Activated CD4-positive, alpha-beta memory T cell treated with anti-CD3 and anti-CD28 coated beads for 36 hours (primary cell): ENCODE data around the gene SLC25A22. TPM values are rescaled to one million over a fixed set of nuclear protein-coding genes. Genes with fewer than 3 reads are reported as not detected.
A peak's percentile ranks its signal among the peaks of the same experiment; 100 is the strongest.

Experiments
- CTCF ChIA-PET: fragments of 350-600 bp; sonication (Branson Sonifier 250); formaldehyde crosslinking; loops from one replicate; lab custom pipeline; 2021; ENCODE audit warnings: antibody characterized with exemption, inconsistent platforms; lab: Charles Lee
- POLR2A ChIA-PET: fragments of 350-600 bp; sonication (Branson Sonifier 250); formaldehyde crosslinking; loops from one replicate; lab custom pipeline; 2021; ENCODE audit warnings: antibody characterized with exemption; lab: Charles Lee
- DNase-seq: peaks from one replicate; pipeline ENCODE4 v3.0.0-alpha.2; 2020
- H3K27ac Mint-ChIP-seq: one replicate; pipeline ENCODE4 v1.8.0; 2021; ENCODE audit warnings: mixed read lengths
- H3K27me3 Mint-ChIP-seq: one replicate; pipeline ENCODE4 v1.8.0; 2021; ENCODE audit warnings: mixed read lengths
- H3K36me3 Mint-ChIP-seq: one replicate; pipeline ENCODE4 v1.8.0; 2021; ENCODE audit warnings: mixed read lengths
- H3K4me1 Mint-ChIP-seq: one replicate; pipeline ENCODE4 v1.8.0; 2021; ENCODE audit warnings: low read depth, mixed read lengths
- H3K4me3 Mint-ChIP-seq: one replicate; pipeline ENCODE4 v1.8.0; 2021; ENCODE audit warnings: mild to moderate bottlenecking, mixed read lengths
- H3K9me3 Mint-ChIP-seq: one replicate; pipeline ENCODE4 v1.8.0; 2021; ENCODE audit warnings: mixed read lengths
- intact Hi-C: fragments of 100-400 bp; cut with micrococcal nuclease; formaldehyde crosslinking; loops from one replicate; pipeline ENCODE4 v1.15.1; 2023
- total RNA-seq, 2 experiments: library from RNA; stranded (reverse); gene quantifications; one replicate each; pipeline ENCODE4 v1.2.3, GENCODE V29; 2021

Gene SLC25A22
- total RNA-seq, 2 experiments from 2014 or later = 28.4 to 32.2 TPM

DNA sequence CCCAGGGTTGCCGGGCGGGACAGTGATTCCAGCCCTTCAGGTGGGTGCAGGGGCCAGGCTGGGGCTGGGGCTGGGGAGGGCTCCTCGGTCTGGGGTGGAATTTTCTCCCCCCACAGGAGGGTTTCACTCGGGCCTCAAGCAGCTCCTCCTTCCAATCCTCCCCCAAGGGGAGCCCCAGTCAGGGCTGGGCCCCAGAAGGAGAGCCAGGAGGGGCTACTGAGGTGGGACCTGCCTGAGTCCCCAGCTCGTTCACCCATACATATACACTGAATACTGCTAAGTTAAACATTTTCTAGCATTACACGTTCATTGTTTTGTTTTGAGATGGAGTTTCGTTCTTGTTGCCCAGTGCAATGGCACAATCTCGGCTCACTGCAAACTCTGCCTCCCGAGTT lies 28.1 kb upstream of the SLC25A22 start:
- Mint-ChIP-seq H3K9me3 (no peaks in the 10 kb centered on the region), H3K4me1 (peaks cover 19% of the 10 kb centered on the region), H3K4me3 (peak overlapping the region; percentile 57), H3K36me3 (peaks cover 15% of the 10 kb centered on the region), H3K27me3 (peaks cover 26% of the 10 kb centered on the region), H3K27ac (no peak overlapping the region)
- POLR2A ChIA-PET = interaction anchor here (1.9 kb wide), 1 partner anchor 10 kb away, joined by 4 read pairs; no protein-coding TSS in a partner anchor
- no peak for DNase-seq
- intact Hi-C loops = no loop called here
- CTCF ChIA-PET = no interaction called here

GRCh38 chr11:825366-826226 lies 27.5 kb upstream of the SLC25A22 start:
- DNase-seq = no peak
- ChIA-PET CTCF (no interaction called here), POLR2A (interaction anchor here (1.9 kb wide), 1 partner anchor 11 kb away, joined by 4 read pairs; no protein-coding TSS in a partner anchor)
- peaks cover 24% of the 10 kb centered on the region for H3K27me3 Mint-ChIP-seq
- no peak overlapping the region for H3K4me3 Mint-ChIP-seq
- intact Hi-C loops = no loop called here
- H3K4me1 Mint-ChIP-seq = peaks cover 25% of the 10 kb centered on the region
- H3K27ac Mint-ChIP-seq = no peak overlapping the region
- no peaks in the 10 kb centered on the region for H3K9me3 Mint-ChIP-seq
- H3K36me3 Mint-ChIP-seq = peaks cover 15% of the 10 kb centered on the region

- Mint-ChIP-seq H3K27me3 (peaks cover 24% of the 10 kb centered on the region), H3K36me3 (peaks cover 15% of the 10 kb centered on the region), H3K9me3 (no peaks in the 10 kb centered on the region), H3K4me3 (no peak overlapping the region), H3K27ac (no peak overlapping the region), H3K4me1 (peaks cover 26% of the 10 kb centered on the region)
- CTCF ChIA-PET = no interaction called here
- POLR2A ChIA-PET = no interaction called here
- intact Hi-C loops = no loop called here
- DNase-seq = no peak
These were observed 26.9 kb upstream of the SLC25A22 start for GRCh38 chr11:824942-825341.

- peaks cover 26% of the 10 kb centered on the region for H3K4me1 Mint-ChIP-seq
- intact Hi-C loops = no loop called here
- CTCF ChIA-PET = no interaction called here
- H3K9me3 Mint-ChIP-seq = no peaks in the 10 kb centered on the region
- H3K27ac Mint-ChIP-seq = no peak overlapping the region
- POLR2A ChIA-PET = no interaction called here
- DNase-seq = no peak
- peaks cover 15% of the 10 kb centered on the region for H3K36me3 Mint-ChIP-seq
- H3K4me3 Mint-ChIP-seq = no peak overlapping the region
- H3K27me3 Mint-ChIP-seq = peaks cover 19% of the 10 kb centered on the region
These were observed 26.3 kb upstream of the SLC25A22 start for GRCh38 chr11:824292-824880.

DNA sequence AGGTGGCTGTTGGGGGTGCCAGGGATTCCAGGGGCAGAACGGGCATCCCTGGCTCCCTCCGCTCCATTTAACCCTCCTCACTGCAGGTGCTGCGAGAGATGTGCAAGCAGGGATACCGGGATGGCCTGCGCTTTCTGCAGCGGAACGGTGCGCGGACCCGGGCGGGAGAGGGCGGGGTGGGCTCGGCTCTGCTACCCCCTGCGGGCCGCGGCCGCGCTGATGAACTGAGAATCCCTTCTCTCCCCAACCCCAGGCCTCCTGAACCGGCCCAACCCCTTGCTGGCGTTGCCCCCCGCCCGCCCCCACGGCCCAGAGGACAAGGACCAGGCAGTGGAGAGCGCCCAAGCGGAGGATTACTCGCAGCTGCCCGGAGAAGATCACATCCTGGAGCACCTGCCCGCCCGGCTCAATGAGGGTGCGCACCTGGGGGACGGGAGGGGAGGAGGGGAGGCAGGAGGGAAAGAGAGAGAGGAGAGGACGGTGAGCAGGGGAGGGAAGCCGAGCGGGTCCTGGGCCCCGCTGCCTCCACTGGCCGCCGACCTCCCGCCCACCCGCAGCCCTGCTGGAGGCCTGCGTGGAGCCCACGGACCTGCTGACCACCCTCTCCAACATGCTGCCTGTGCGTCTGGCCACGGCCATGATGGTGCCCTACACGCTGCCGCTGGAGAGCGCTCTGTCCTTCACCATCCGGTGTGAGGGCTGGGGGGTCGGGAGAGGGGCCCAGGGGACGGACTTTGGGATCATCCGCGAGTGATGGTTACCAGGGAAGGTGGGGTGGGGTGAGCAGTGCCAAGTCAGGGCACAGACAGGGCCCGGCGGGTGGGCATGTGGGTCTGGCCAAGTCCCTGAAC lies 25.6 kb upstream of the SLC25A22 start:
- Mint-ChIP-seq H3K4me1 (peaks cover 20% of the 10 kb centered on the region), H3K4me3 (no peak overlapping the region), H3K36me3 (peaks cover 15% of the 10 kb centered on the region), H3K9me3 (no peaks in the 10 kb centered on the region), H3K27me3 (peaks cover 13% of the 10 kb centered on the region), H3K27ac (no peak overlapping the region)
- intact Hi-C loops = no loop called here
- no peak for DNase-seq
- POLR2A ChIA-PET = interaction anchor here (1.1 to 1.8 kb wide), 2 partner anchors 7 to 12 kb away, joined by 3 to 5 read pairs; no protein-coding TSS in a partner anchor
- CTCF ChIA-PET = no interaction called here

DNA sequence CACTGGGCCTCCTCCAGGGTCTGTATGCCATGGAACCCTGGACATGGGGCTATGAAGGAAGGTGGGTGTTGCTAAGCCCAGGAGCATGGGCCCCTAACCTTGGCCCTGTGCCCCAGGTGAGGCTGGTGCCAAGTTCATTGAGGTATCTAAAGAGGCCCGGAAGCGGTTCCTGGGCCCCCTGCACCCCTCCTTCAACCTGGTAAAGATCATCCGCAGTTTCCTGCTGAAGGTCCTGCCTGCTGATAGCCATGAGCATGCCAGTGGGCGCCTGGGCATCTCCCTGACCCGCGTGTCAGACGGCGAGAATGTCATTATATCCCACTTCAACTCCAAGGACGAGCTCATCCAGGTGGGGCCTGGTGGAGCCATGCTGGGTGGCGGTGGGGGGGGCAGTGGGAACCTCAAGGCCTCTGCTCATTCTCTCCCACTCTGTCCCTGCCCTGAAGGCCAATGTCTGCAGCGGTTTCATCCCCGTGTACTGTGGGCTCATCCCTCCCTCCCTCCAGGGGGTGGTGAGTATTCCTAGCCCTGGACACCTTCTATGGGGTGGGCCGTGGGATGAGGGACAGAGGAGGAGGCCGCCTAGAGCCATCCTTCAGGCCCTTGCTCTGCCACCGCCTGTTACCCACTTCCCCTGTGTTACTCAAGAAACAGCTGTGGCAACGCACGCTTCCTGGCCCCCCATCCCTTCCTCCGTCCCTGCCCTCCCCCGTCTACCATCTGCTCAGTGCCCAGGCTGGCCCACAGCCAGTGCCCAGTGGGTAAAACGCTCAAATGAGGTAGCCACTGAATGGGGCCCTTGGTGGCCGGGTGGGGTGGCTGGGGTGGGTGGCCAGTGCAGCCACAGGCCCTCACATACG lies 23.7 kb upstream of the SLC25A22 start:
- CTCF ChIA-PET = no interaction called here
- intact Hi-C loops = no loop called here

GRCh38 chr11:820655-821511 lies 22.8 kb upstream of the SLC25A22 start:
- Mint-ChIP-seq H3K36me3 (peaks cover 18% of the 10 kb centered on the region), H3K4me3 (peak overlapping the region; percentile 79), H3K27me3 (no peaks in the 10 kb centered on the region), H3K4me1 (peaks cover 14% of the 10 kb centered on the region), H3K27ac (peak overlapping the region; percentile 38), H3K9me3 (no peaks in the 10 kb centered on the region)
- ChIA-PET POLR2A (interaction anchor here (1.0 to 2.6 kb wide), 3 partner anchors 9 to 12 kb away, joined by 3 to 14 read pairs (median 7); partner anchors contain the start of genes CD151 and RPLP2), CTCF (no interaction called here)
- DNase-seq = no peak
- intact Hi-C loops = loop anchor here (1.0 kb wide), 2 partner anchors 9 to 24 kb away; no protein-coding TSS in a partner anchor

More for the DNA sequence above, 23.7 kb upstream of the SLC25A22 start:
- DNase-seq = no peak
- Mint-ChIP-seq H3K27me3 (no peaks in the 10 kb centered on the region), H3K4me1 (peaks cover 18% of the 10 kb centered on the region), H3K9me3 (no peaks in the 10 kb centered on the region), H3K4me3 (peak overlapping the region; percentile 12), H3K27ac (no peak overlapping the region), H3K36me3 (peaks cover 15% of the 10 kb centered on the region)
- POLR2A ChIA-PET = interaction anchor here (1.8 kb wide), 1 partner anchor 10 kb away, joined by 5 read pairs; no protein-coding TSS in a partner anchor

- Mint-ChIP-seq H3K27ac (peak overlapping the region; percentile 51), H3K9me3 (no peaks in the 10 kb centered on the region), H3K4me3 (peak overlapping the region; percentile 79), H3K4me1 (peaks cover 14% of the 10 kb centered on the region), H3K36me3 (peaks cover 14% of the 10 kb centered on the region), H3K27me3 (no peaks in the 10 kb centered on the region)
- DNase-seq = peak; percentile 94
- CTCF ChIA-PET = no interaction called here
- intact Hi-C loops = loop anchor here (1.0 kb wide), 3 partner anchors 10 to 23 kb away; partner anchors contain the start of gene RPLP2
- POLR2A ChIA-PET = interaction anchor here (1.0 to 2.6 kb wide), 3 partner anchors 8 to 13 kb away, joined by 3 to 14 read pairs (median 7); partner anchors contain the start of genes CD151 and RPLP2
These were observed 22.0 kb upstream of the SLC25A22 start for GRCh38 chr11:819943-820649.

- H3K27me3 Mint-ChIP-seq = no peaks in the 10 kb centered on the region
- H3K4me3 Mint-ChIP-seq = peak overlapping the region; percentile 79
- ChIA-PET POLR2A (interaction anchor here (1.0 to 2.6 kb wide), 6 partner anchors 8 to 56 kb away, joined by 3 to 14 read pairs (median 4); partner anchors contain the start of genes CD151 and RPLP2), CTCF (interaction anchor here (0.6 to 1.0 kb wide), 3 partner anchors 11 to 106 kb away, joined by 3 to 4 read pairs (median 3); partner anchors contain the start of gene PIDD1)
- DNase-seq = peak; percentile 92
- H3K36me3 Mint-ChIP-seq = peaks cover 9% of the 10 kb centered on the region
- H3K9me3 Mint-ChIP-seq = no peaks in the 10 kb centered on the region
- peak overlapping the region; percentile 58 for H3K27ac Mint-ChIP-seq
- peaks cover 14% of the 10 kb centered on the region for H3K4me1 Mint-ChIP-seq
- intact Hi-C loops = loop anchor here (1.0 kb wide), 1 partner anchor 10 kb away; the partner anchor contains the start of gene RPLP2
These were observed 21.2 kb upstream of the SLC25A22 start for GRCh38 chr11:819129-819931.
